GM21825 (cell line): ENCODE measurements around the gene STK32C.
"Not testable (repeated sequence)": the region's sequence is repeated elsewhere in the genome, so short reads cannot be mapped to it uniquely, and the experiment has no call there.

ENCODE experiments used
- ATAC-seq: cut with Tn5 transposase; IDR thresholded peaks from one replicate; pipeline ENCODE4 v1.9.1; 2021; ENCODE audit warnings: mild to moderate bottlenecking, moderate library complexity; ENCODE audit not compliant: unreplicated experiment

Gene STK32C

GRCh38 chr10:132269266-132270230, 38.2 kb downstream of the STK32C start:
- ATAC-seq = no peak

- ATAC-seq = not testable (repeated sequence)
Observed at GRCh38 chr10:132267916-132268315, 39.8 kb downstream of the STK32C start.

GRCh38 chr10:132266594-132267161, 41.1 kb downstream of the STK32C start:
- no peak for ATAC-seq

GRCh38 chr10:132265890-132266496, 41.8 kb downstream of the STK32C start:
- no peak for ATAC-seq

GRCh38 chr10:132264966-132265889, 42.5 kb downstream of the STK32C start:
- no peak for ATAC-seq

GRCh38 chr10:132264306-132264950, 43.3 kb downstream of the STK32C start:
- no peak for ATAC-seq

GRCh38 chr10:132263866-132264265, 43.9 kb downstream of the STK32C start:
- no peak for ATAC-seq

GRCh38 chr10:132259702-132260482, 47.9 kb downstream of the STK32C start:
- no peak for ATAC-seq

- no peak for ATAC-seq
Observed at GRCh38 chr10:132258423-132258822, 49.3 kb downstream of the STK32C start.

- no peak for ATAC-seq
Observed at GRCh38 chr10:132257907-132258306, 49.8 kb downstream of the STK32C start.

GRCh38 chr10:132257271-132257670, 50.5 kb downstream of the STK32C start:
- no peak for ATAC-seq

GRCh38 chr10:132256866-132257265, 50.9 kb downstream of the STK32C start:
- ATAC-seq = no peak

GRCh38 chr10:132255489-132256344, 52.0 kb downstream of the STK32C start:
- no peak for ATAC-seq

- no peak for ATAC-seq
Observed at GRCh38 chr10:132254841-132255240, 52.9 kb downstream of the STK32C start.

GRCh38 chr10:132253092-132253687, 54.6 kb downstream of the STK32C start:
- no peak for ATAC-seq

- no peak for ATAC-seq
Observed at GRCh38 chr10:132252412-132252811, 55.3 kb downstream of the STK32C start.

- ATAC-seq = no peak
Observed at GRCh38 chr10:132251928-132252327, 55.8 kb downstream of the STK32C start.
